HG02943 (cell line): ENCODE measurements around the gene TENM4.

Experiments used
- ATAC-seq: cut with Tn5 transposase; IDR thresholded peaks from one replicate; pipeline ENCODE4 v1.9.1; 2021; ENCODE audit warnings: mild to moderate bottlenecking, low read depth, moderate library complexity; ENCODE audit not compliant: unreplicated experiment

TENM4 gene

DNA sequence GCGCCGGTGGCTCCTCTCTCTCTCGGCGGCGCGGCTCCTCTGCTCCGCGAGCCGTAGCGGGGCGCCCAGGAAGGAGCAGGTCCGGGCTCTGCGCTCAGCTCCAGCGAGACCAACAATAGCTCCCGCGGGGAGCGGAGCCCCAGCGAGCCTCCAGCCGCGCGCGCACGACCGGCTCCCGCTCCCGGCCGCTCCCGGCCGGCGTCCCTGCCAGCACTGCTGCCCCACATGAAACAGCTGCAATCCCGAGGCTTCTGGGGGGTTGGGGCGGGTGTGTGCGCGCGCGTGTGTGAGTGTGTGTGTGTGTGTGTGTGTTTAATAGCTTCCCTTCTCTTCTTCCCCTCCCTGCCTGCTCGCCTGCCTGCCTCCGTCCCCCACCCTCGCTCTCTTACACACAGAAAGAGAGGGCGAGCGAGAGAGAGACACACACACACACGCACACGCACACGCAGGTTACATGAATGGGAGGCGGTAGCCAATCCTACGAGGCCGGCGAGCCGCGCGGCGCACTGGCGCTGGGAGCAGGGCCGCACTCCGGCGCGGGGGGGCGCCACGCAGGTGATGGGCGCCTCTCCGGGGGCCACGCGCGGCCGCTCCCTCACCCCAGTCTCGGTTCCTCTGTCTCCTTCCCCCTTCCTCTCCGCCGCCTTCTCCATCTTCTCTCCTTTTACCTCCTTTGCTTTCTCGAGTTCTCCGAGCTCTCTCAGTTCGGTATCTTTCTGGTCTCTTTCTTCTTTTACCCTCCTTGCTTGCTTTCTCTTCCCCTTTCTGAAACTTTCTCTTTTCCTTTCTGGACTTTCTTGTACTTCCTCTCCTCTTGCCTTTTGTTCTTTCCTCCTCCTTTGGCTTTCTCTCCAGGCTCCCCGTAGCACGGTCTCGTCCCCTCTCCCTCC is at the start of gene TENM4:
TSS of gene TENM4 (minus strand) at position 460 of the 890 bp plus-strand sequence. CDS start 371,086 bp downstream, outside the sequence.
- no peak for ATAC-seq

- ATAC-seq, result no peak
Observed at GRCh38 chr11:79488286-79488685, 47.5 kb upstream of the TENM4 start.

DNA sequence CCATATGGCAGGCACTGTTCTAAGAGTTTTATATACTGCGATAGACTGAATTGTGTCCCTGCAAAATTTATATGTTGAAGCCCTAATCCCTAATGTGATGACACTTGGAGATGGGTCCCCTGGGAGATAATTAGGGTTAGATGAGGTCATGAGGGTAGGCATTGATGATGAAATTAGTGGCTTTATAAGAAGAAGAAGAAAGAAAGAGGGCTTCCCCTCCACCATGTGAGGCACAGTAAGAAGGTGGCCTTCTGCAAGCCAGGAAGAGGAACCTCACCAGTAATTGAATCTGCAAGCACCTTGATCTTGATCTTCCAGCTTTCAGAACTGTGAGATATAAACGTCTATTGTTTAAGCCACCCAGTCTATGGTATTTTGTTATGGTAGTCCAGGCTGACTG is 46.6 kb upstream of the TENM4 start:
- ATAC-seq, result no peak

- ATAC-seq, result no peak
Observed at GRCh38 chr11:79486242-79486984, 45.6 kb upstream of the TENM4 start.

GRCh38 chr11:79485694-79486093 is 44.9 kb upstream of the TENM4 start:
- ATAC-seq, result no peak

- no peak for ATAC-seq
Observed at GRCh38 chr11:79484872-79485271, 44.0 kb upstream of the TENM4 start.

- ATAC-seq, result peak; percentile 84
Observed at GRCh38 chr11:79482800-79483199, 42.0 kb upstream of the TENM4 start.

- peak; percentile 54 for ATAC-seq
Observed at GRCh38 chr11:79481795-79482194, 41.0 kb upstream of the TENM4 start.

DNA sequence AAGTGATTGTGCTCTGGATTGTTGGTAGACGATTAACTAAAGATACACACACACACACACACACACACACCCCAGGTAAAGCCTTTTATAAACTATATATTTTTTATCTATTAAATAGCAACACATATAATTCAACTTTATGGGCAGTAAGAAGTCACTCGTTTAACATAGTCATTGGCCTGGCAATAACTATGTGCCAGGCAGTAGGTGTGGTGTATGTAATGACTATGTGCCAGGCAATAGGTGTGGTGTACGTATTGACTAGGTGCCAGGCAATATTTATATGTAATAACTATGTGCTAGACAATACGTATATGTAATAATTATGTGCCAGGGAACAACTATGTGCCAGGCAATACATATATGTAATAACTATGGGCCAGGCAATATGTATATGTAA is 40.0 kb upstream of the TENM4 start:
- no peak for ATAC-seq

GRCh38 chr11:79472819-79473529 is 32.1 kb upstream of the TENM4 start:
- ATAC-seq, result no peak

- ATAC-seq, result no peak
Observed at GRCh38 chr11:79471071-79471844, 30.4 kb upstream of the TENM4 start.

DNA sequence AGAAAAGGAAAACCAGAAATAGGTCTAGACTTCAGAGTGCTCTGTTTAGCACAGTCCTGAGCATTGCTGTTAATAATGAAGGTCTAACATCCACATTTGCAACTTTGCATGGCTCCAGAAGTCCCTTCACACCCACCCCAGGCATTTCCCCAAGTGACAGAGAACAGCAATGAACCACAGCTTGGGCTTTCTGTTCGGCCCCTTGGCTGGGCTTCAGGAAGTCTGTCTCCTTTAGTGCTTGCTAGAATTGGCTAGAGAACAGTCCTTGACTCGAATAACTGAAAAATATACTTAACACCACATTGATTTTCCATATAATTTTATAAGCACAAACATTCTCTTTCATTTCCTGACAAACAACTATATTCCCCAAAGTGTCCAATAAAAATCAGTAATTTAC is 29.3 kb upstream of the TENM4 start:
- ATAC-seq, result no peak

- no peak for ATAC-seq
Observed at GRCh38 chr11:79467761-79468160, 26.9 kb upstream of the TENM4 start.

GRCh38 chr11:79466411-79466810 is 25.6 kb upstream of the TENM4 start:
- no peak for ATAC-seq

- no peak for ATAC-seq
Observed at GRCh38 chr11:79465160-79465559, 24.3 kb upstream of the TENM4 start.

- no peak for ATAC-seq
Observed at GRCh38 chr11:79461666-79462645, 21.1 kb upstream of the TENM4 start.

- no peak for ATAC-seq
Observed at GRCh38 chr11:79461144-79461543, 20.3 kb upstream of the TENM4 start.

DNA sequence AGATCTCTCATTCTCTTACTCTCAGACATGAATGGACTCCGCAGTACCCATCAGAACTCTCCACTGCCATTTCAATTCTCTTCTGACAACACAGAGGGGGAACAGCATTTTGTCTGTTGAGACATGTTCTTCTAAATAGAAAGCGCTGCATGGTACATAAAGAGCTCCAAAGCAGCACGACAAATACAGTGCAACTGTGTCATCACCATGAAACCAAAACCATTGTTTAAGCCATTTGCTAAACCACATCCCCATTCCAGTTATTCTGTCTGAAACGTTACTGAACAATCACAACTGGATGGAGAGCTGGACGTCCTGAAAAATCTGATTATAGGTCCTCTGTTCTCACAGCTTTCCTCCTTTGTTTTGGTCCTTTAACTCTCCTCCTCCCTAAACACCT is 17.9 kb upstream of the TENM4 start:
- no peak for ATAC-seq

DNA sequence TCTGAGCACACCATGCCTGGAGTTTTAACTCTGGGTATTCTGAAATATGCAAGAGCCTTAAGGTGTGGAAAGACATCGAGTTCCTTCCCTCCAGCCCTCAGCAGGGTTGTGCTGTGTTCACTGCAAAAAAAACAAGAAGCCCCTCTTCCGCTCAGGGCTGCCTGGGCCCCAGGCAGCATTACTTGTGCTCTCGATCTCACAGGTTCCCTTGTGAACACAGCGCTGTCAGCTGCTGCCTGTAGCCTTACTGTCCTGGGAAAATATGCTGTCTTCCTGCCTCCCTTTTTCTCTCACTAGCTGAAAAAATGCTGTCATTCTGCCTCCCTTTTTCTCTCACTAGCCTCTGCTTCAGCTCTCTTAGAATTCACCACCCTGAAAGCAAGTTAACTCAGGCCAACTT is 15.7 kb upstream of the TENM4 start:
- no peak for ATAC-seq
